HEK293T (cell line): Measurements from ENCODE around the gene NPBWR2.

Experiments
- ARNT ChIP-seq: fragments of 450-650 bp; IDR thresholded peaks from 2 replicates; pipeline ENCODE4 v1.6.1; 2017; ENCODE audit warnings: mild to moderate bottlenecking
- BHLHE40 ChIP-seq: fragments of 450-650 bp; IDR thresholded peaks from 2 replicates; pipeline ENCODE4 v1.6.1; 2016; ENCODE audit warnings: mild to moderate bottlenecking, moderate library complexity, borderline replicate concordance
- CTBP1 ChIP-seq: fragments of 450-650 bp; IDR thresholded peaks from 2 replicates; pipeline ENCODE4 v1.6.1; 2016; ENCODE audit warnings: borderline replicate concordance
- ELF4 ChIP-seq: fragments of 450-650 bp; IDR thresholded peaks from 2 replicates; pipeline ENCODE4 v1.6.1; 2017; ENCODE audit warnings: antibody characterized with exemption
- FOXA1 ChIP-seq: fragments of 450-650 bp; IDR thresholded peaks from 2 replicates; pipeline ENCODE4 v1.6.1; 2016; ENCODE audit warnings: mild to moderate bottlenecking
- FOXK2 ChIP-seq: fragments of 450-650 bp; IDR thresholded peaks from 2 replicates; pipeline ENCODE4 v1.6.1; 2016; ENCODE audit warnings: mild to moderate bottlenecking
- FOXM1 ChIP-seq: fragments of 450-650 bp; IDR thresholded peaks from 2 replicates; pipeline ENCODE4 v1.6.1; 2017; ENCODE audit warnings: mild to moderate bottlenecking, borderline replicate concordance
- HDGF ChIP-seq: fragments of 450-650 bp; IDR thresholded peaks from 2 replicates; pipeline ENCODE4 v1.6.1; 2017; ENCODE audit warnings: antibody characterized with exemption, borderline replicate concordance
- SP1 ChIP-seq: fragments of 450-650 bp; IDR thresholded peaks from 2 replicates; pipeline ENCODE4 v1.6.1; 2017
- SUZ12 ChIP-seq: fragments of 450-650 bp; IDR thresholded peaks from 2 replicates; pipeline ENCODE4 v1.6.1; 2016; ENCODE audit warnings: mild to moderate bottlenecking
- TARDBP ChIP-seq: fragments of 450-650 bp; IDR thresholded peaks from 2 replicates; pipeline ENCODE4 v1.6.1; 2016
- ZNF384 ChIP-seq: fragments of 450-650 bp; IDR thresholded peaks from 2 replicates; pipeline ENCODE4 v1.6.1; 2016
- TF ChIP-seq, protein P1 (sequence below): fragments of 450-650 bp; IDR thresholded peaks from 2 replicates; pipeline ENCODE4 v1.6.1; 2016

DNA sequence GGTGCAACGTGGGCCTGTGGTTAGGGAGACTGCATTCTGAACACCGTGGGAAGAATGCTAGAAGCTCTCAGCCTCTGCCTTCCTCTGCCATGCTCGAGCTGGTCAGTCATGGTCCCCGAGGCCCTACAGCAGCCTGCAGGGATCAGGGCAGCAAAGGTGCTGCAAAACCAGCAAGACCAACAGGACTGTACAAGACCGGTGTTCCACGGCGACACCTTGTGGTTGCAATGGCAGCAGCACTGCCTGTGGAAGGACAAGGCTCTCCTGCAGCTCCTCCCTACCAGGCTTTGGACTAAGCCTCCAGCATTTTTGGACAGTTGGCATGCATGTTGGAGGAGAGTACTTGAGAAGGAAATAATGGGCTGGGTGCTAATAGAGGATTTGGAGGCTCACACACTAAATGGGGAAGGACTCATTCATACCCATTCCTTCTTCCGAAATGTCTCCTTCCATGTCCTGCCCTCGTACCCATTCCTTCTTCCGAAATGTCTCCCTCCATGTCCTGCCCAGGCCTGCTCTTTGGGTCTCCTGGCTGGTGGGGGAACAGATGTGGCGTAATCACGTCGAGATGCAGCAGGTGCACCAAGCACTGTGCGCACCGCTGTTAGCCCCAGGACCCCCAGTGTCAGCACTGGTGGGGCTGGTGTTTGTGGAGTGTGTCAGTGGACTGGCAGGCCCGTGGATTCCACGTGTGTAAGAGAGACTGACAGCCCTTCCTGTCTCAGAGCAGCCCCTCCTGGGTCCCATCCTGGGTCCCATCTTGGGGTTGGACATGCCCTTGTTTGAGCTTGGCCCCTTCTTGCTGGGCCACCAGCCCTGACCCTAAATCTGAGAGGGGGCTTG, 38.3 kb upstream of the NPBWR2 start:
- TF ChIP-seq SUZ12 (no peak), SP1 (no peak), ARNT (no peak), TARDBP (no peak), HDGF (no peak), ELF4 (no peak), FOXA1 (no peak), FOXK2 (no peak), FOXM1 (no peak), BHLHE40 (no peak), CTBP1 (no peak), ZNF384 (no peak)
- TF ChIP-seq, protein P1, sequence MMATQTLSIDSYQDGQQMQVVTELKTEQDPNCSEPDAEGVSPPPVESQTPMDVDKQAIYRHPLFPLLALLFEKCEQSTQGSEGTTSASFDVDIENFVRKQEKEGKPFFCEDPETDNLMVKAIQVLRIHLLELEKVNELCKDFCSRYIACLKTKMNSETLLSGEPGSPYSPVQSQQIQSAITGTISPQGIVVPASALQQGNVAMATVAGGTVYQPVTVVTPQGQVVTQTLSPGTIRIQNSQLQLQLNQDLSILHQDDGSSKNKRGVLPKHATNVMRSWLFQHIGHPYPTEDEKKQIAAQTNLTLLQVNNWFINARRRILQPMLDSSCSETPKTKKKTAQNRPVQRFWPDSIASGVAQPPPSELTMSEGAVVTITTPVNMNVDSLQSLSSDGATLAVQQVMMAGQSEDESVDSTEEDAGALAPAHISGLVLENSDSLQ = no peak
